ENCODE results near the gene NEIL1. TPM values are rescaled to one million over a fixed set of nuclear protein-coding genes. Genes with fewer than 3 reads are reported as not detected.

Gene NEIL1
- polyA plus RNA-seq, 1 of the 3 experiments (the other 2 are of a cell fraction): 12.0 TPM

DNA sequence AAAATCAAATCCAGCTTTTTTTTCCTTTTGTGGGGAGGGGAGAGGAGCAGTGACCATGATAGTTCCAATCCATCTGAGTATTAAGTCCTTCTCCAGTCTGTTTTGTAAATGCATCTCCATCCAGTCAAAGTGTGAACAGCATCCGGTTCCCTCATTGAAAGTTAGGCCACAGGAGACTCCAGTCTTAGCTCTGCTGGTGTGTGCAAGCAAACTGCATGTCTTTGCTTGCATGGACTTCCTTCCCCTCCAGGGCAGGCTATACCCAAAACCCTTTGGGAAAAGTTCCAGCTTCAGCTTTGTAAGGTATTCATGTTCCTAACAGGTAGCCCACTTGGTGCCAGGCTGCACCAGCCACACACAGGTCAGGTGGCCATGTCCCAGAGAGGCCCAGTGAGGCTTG, 24.6 kb downstream of the NEIL1 start:
- Histone ChIP-seq H3K79me2 (ENCODE audit: insufficient read depth) (peaks cover 60% of the 10 kb centered on the region), H3K9ac (no peak overlapping the region), H3K9me2 (no peaks in the 10 kb centered on the region), H3F3A (replicated peaks; ENCODE audit: insufficient read depth) (peaks cover 10% of the 10 kb centered on the region), H3K4me2 (no peak overlapping the region), H3K9me3 (no peaks in the 10 kb centered on the region), H3K4me3 (ENCODE audit: low read depth in 2 of 2, low read length in 1 of 2) (no peak overlapping the region), H3K4me1 (ENCODE audit: control insufficient read depth in 1 of 2, insufficient read depth in 2 of 2, low read depth in 1 of 2, low read length in 1 of 2) (peaks cover 5 to 16% of the 10 kb centered on the region in 2 experiments; a peak in 3 of 4 replicates), H4K20me1 (ENCODE audit: insufficient read depth) (no peaks in the 10 kb centered on the region; the same call in 1 of the 2 replicates), H3K36me3 (replicated peaks in 1 of 2; ENCODE audit: control insufficient read depth in 1 of 2, insufficient read depth in 2 of 2, low read length in 1 of 2) (peaks cover 49 to 66% of the 10 kb centered on the region in 2 experiments), H2AFZ (ENCODE audit: low read depth) (no peak overlapping the region), H3K27ac (ENCODE audit: low read depth in 2 of 2, low read length in 1 of 2) (no peak overlapping the region), H3K27me3 (ENCODE audit: insufficient read depth) (no peaks in the 10 kb centered on the region)
- ChIA-PET POLR2A (no interaction called here), CTCF (interaction anchor here (0.7 kb wide), 1 partner anchor 82 kb away, joined by 3 read pairs; no protein-coding TSS in a partner anchor)
- 100% methylated on average over 1 of the region's 1 CpG for WGBS (ENCODE audit: low lambda C conversion rate)
- TF ChIP-seq, protein P1, sequence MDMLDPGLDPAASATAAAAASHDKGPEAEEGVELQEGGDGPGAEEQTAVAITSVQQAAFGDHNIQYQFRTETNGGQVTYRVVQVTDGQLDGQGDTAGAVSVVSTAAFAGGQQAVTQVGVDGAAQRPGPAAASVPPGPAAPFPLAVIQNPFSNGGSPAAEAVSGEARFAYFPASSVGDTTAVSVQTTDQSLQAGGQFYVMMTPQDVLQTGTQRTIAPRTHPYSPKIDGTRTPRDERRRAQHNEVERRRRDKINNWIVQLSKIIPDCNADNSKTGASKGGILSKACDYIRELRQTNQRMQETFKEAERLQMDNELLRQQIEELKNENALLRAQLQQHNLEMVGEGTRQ (IDR thresholded peaks at IDR 0.05; ENCODE audit: borderline replicate concordance, low read depth, low read length): no peak
- TF ChIP-seq, protein P2, sequence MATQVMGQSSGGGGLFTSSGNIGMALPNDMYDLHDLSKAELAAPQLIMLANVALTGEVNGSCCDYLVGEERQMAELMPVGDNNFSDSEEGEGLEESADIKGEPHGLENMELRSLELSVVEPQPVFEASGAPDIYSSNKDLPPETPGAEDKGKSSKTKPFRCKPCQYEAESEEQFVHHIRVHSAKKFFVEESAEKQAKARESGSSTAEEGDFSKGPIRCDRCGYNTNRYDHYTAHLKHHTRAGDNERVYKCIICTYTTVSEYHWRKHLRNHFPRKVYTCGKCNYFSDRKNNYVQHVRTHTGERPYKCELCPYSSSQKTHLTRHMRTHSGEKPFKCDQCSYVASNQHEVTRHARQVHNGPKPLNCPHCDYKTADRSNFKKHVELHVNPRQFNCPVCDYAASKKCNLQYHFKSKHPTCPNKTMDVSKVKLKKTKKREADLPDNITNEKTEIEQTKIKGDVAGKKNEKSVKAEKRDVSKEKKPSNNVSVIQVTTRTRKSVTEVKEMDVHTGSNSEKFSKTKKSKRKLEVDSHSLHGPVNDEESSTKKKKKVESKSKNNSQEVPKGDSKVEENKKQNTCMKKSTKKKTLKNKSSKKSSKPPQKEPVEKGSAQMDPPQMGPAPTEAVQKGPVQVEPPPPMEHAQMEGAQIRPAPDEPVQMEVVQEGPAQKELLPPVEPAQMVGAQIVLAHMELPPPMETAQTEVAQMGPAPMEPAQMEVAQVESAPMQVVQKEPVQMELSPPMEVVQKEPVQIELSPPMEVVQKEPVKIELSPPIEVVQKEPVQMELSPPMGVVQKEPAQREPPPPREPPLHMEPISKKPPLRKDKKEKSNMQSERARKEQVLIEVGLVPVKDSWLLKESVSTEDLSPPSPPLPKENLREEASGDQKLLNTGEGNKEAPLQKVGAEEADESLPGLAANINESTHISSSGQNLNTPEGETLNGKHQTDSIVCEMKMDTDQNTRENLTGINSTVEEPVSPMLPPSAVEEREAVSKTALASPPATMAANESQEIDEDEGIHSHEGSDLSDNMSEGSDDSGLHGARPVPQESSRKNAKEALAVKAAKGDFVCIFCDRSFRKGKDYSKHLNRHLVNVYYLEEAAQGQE (IDR thresholded peaks at IDR 0.05; ENCODE audit: low read depth, low read length): no peak
- TF ChIP-seq YY1 (IDR thresholded peaks at IDR 0.05; ENCODE audit: low read depth) (no peak), ELF1 (IDR thresholded peaks at IDR 0.05) (no peak), GATA2 (CRISPR knock-in tag; IDR thresholded peaks at IDR 0.05) (no peak), FOXM1 (IDR thresholded peaks at IDR 0.05; ENCODE audit: low read depth) (no peak), RXRA (IDR thresholded peaks at IDR 0.05; ENCODE audit: borderline replicate concordance, low read depth) (no peak), NFIC (IDR thresholded peaks at IDR 0.05; ENCODE audit: borderline replicate concordance) (no peak), POLR2AphosphoS5 (IDR thresholded peaks at IDR 0.05; ENCODE audit: low read depth, low read length) (no peak), FOSL2 (IDR thresholded peaks at IDR 0.05; ENCODE audit: borderline replicate concordance, low read depth) (no peak)
- TF ChIP-seq, protein P3, sequence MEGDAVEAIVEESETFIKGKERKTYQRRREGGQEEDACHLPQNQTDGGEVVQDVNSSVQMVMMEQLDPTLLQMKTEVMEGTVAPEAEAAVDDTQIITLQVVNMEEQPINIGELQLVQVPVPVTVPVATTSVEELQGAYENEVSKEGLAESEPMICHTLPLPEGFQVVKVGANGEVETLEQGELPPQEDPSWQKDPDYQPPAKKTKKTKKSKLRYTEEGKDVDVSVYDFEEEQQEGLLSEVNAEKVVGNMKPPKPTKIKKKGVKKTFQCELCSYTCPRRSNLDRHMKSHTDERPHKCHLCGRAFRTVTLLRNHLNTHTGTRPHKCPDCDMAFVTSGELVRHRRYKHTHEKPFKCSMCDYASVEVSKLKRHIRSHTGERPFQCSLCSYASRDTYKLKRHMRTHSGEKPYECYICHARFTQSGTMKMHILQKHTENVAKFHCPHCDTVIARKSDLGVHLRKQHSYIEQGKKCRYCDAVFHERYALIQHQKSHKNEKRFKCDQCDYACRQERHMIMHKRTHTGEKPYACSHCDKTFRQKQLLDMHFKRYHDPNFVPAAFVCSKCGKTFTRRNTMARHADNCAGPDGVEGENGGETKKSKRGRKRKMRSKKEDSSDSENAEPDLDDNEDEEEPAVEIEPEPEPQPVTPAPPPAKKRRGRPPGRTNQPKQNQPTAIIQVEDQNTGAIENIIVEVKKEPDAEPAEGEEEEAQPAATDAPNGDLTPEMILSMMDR (IDR thresholded peaks at IDR 0.05): no peak
- no peak for DNase-seq
